Activated gamma-delta T cell (primary cell): ENCODE measurements around the gene SHF.

ENCODE experiments used
- DNase-seq: peaks from one replicate; lab custom pipeline; 2025; lab: John Stamatoyannopoulos, UW

SHF gene

DNA sequence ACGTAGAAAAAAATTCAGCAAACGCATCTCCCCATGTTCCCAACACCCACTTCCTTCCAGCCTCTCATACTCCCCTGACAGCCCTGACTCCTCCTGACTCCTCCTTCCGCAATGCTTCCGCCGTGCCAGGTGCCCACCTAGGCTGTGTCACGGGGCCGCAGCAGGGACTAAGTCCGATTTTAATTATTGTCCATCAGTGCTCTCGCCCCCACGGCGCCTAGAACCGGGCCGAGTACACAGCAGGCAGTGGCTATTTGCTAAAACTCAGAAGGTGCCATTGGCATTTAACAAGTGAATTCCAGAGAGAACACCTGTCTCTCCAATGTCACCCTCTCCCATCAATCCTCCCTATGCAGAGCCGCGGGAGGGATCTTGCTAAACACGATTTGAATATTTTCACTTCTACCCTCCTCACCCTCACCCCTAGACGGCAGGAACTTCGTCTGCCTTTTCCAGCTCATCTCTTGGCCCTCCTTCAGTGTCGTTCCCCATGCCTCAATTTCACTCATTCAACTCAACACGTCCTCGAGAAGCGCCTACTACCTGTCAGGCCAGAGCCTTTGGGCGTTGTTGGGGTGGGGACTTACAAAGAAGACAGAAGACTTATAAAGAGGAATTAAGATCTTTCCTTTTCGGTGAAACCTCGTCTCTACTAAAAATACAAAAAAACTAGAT, 11.5 kb upstream of the SHF start:
- DNase-seq: peak; percentile 33

DNA sequence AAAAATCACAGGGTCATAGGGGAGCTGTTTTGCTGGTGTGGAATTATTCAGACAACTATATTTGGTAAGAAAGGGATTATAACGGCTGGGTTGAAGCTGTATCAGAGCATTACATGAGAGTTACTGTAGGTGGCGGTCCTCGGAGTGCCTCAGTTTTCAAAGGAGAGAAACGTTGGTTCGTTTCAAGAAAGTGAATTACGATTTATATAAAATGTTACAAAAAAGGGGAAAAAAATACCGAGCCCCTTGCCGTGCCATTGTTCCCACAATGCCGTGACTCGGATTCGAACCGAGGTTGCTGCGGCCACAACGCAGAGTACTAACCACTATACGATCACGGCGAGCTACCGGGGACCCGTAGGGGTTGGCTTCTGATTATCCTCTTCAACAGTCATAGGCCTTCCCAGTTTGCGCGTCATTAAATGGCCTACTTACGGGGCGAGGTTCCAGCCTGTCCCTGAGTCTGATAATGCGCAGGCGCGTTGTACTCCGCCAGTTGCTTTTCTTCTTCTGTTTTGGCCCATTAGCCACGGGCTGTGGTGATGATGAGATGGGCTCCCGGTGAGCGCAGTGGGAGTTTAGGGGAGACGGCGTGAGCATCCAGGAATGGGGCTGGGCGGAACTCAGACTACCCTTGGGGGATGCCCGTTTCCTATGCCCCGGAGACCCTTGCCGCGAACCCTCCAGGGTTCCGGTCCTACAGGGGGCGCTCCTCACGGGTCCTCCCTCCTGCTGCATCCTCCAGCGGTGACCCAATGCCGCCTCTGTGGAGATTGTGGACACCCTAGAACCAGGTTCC, 10.8 kb upstream of the SHF start:
- peak; percentile 36 for DNase-seq

DNA sequence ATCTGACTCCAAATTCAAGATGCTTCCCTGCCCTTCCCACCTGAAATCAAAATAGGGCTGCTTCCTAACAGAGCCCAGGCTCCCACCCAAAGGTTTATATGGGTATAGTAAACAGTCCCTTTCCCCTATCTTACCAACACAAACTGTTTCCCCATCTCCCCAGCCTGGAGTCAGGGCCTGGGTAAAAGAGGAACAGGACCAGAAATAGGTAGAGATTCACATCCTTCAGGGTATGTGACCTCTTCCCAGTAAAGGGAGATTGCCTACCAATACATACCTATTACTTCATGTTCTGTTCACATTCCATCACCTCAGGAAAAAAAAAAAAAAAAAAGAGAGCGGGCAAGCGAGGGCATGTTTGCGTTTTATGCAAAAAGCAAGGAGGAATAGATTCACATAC, 9.7 kb upstream of the SHF start:
- no peak for DNase-seq

DNA sequence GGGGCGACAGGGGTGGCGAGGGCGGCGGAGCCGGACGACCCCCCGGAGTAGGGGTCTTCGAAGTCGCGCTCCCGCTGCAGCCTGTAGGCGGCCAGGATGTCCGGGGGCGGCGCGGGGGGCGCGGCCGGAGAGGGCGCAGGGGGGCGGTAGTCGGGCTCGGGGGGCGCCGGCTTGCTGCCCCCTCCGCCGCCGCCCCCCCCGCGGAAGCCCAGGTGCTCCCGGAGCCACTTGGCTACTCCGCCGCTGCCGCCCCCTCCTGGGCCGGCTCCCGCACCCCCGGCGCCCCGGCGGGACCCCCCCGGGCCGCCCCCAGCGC, 230 bp downstream of the SHF start:
- DNase-seq: no peak

DNA sequence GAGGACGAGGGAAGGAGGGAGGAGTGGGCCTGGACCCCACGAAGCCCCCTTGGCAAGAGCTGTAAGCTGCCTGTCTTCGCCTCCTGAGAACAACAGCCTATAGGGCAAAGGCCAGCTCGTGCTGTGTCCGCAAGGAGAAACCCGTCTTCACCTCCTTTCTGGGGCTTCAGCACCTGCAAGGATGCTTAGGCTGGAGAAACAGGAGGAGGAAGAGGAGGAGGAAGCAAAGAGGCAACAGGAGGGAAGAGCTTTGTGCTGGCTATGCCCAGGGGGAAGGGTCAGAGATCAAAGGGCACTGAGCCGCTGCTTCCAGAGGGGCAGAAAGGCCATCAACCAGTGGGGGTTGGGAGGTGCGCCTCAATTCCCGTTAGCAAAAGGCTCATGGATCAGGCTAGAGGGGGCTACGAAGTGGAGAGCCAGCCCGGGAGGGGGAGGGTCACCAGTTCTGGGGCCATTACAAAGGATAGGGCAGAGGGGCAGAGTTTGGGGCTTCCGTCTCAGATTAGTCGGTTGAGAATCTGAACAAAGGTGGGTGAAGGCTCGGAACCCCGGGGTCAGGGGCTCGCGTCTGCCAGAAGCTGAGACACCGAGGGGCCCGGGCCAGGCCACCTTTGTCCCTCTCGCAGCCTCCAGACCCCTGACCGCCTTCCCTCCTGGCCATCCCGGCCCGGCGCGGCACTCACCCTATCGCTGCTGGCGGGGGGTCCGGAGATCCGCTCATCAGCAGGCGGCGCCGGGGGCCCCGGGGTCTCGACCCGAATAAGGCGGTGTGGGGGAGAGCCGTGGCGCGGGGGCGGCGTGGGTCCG, 792 bp downstream of the SHF start:
- no peak for DNase-seq

DNA sequence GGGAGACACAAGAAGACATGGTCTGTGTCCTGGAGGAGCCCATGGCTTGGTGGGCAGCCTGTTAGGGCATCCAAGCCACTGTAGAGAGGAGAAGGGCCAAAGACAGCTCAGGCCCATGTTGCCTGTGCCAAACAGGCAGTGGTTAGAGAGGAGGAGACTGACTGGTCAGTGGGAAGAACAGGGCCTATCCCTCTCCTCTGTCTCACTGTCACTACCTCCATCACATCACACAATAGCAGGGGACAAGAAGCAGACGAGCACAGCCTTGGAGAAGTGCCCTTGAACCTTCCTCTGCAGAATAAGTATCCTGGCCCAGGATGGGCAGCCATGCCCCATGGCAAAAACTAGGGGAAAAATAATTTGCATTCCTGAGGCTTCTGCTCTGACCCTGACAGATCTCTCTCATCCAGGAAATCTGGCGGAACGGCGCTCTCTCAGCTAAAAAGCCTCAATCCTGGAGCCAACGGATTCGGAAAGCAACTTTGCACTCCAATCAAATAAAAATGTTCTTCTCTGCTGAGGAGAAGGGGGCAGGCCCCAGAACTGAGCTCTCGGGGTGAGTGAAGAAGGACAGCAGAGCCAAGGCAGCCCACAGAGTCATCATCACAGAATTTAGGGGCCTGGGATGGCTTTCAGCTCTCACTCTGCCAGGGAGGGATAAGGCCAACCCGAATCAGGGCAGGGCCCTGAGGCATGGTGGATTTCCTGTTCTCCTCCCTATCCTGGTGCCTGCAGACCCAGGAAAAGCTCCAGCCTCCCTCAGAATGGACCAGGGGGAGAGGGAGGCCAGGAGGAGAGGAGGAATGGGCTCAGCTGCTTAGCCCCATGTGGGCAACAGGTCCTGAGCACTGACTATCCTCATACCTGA, 1.6 kb downstream of the SHF start:
- no peak for DNase-seq

DNA sequence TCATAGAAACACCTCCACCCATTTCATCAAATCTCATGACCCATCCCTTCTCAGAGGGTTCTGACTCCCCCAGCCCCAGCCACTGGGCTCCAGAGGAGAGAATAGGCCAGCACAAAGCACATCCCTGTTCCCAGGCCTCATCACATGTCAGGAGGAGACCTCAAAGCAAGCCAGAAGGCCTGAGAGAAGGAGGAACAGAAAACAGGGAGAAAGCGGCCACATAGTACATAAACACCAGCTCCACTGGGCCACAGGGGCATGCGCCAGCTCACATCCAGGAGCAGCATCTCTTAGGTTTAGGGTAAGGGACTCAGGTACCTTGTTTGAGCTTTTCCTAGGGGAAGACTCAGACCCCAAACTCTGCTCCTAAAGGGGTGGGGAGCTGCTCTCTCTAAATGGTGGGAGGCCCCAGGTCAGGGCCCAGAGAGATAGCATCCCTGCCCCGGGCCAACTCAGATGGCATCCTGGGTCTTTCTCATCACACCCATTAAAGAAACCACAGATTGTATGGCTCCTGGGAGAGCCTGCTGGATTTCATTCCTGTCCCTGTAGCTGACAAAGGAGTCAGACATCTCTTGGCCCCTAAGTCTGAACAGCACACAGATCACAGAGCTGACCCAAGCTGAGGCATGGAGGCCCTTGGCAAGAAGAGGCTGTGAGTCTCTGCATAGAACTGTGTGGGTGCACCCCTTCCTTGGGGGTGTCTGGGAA, 2.5 kb downstream of the SHF start:
- DNase-seq: no peak

DNA sequence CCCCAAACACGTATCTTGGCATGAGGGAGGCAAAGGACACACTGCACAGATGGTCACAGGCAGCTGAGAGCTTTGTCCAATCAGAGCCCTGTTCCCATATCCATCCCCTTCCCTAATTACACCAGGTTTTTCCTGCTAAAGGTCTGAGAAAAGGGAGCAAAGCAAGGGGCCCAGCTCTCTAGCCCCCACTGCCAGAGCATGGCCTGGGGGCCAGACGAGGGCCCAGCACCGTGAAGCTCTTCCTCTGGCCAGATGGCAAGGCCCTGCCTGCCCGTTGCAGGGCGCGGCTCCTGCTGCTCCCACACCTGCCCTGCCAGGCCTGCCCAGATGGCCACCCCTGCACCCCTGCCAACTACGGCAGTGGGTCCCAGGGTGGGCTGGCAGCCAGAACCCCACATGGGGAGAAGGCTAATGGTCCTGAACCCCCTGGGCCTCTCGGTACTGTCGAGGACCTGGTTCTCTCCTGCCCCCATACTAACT, 3.2 kb downstream of the SHF start:
- no peak for DNase-seq

DNA sequence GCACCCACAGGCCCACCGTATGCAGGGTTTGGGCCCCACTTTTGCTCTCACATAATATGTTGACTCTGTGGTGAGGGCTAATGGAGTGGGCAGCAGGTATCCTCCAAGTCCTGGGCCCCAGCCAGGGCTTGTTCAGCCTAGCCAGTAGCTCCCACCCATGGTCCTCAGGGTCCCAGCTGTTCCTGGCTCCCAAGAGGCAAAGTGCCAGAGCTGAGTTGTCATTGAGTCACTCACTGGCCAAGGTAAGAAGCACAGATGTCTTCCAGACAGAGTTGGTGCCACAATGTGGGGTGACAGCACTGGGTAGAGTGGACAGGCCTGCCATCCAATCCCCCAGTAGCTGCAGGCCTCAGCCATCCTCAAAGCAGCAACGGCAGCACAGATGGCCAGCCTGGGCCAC, 4.3 kb downstream of the SHF start:
- DNase-seq: no peak

DNA sequence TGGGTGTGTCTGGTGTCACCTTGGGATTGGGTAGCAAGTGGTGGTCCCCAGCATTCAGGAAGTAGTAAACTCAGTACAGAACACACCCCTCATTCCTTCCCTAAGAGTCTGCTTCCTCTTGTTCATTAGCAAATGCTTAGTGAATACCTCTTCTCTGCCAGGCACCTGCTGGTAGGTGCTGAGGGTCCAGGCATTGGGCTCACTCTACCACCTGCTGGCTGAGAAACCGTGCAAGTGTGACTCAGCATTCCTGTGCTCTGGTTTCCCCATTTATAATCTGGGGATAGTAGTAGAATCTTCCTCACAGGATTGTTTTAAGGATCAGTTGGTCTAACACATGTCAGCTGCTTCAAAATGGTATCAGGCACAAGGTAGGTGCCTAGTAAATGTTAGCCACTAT, 4.8 kb downstream of the SHF start:
- no peak for DNase-seq

DNA sequence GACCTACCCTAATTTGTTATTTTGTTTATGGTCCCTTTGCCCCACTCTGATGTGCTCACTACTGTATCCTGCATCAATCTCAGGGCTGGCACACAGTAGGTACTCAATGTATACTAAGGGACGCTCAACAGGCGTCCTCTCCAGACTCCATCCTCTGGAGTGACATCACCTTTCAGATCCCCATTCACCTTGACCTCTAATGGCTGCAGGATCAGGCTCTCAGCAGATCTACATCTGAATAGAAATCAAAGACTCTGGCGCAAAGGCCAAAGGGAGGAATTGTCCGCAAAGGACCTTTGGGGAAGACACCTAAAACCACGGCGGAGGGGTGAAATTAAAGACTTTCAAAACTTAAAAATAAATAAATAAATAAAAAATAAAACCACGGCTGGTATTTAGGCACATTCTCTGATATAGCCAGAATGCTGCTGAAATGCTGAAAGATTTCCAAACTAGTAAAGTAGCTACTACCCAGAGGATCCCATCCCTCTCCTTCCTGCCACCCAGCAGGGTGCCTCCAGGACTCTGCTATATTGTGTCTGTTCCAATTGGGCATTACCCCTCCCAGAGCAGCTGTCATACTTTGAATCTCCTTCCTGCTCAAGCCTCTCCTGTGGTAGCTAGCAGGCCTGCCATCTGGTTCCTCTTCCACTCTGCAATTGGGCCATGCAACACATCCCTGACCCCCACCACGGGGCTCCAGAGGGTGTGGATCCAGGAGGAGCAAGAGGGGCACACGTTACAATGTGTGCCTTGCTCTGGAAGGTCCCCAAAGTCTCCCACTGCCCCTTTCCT, 6.1 kb downstream of the SHF start:
- no peak for DNase-seq

DNA sequence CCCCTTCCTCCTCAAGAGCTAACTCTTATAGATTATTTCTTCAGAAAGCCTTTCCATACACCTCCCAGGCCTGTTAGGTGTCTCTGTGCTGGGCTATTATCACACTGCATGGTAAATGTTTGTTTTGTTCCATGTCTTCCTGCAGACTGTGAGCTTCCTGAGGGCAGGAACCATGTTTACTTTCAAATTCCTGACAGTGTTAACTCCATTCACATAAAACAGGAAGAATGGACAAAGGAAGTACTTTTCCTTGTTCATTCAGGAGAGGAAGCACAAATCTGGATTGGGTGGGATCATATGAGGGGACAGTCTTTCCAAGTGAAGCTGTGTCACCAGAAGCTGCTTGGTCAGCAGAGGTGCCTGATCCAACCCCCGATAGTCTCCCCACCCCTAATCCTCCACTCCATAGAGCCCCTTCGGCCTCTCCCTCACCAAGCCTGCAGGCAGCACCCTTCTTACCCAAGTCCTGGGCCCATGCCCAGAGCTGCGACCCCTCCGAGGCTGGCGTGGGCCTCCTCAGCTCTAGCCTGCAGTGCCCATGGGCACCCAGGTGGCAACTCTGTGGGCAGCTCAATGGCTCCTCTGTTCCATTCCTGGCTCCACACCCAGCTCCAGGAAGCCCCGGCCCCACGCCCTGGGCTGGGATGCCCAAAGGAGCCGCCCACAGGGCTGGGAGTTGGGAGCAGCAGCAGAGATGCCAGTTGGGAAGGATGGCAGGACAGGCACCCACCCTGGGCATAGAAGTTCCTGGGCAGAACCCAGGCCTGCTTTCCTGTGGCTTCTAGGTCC, 6.9 kb downstream of the SHF start:
- DNase-seq: no peak

DNA sequence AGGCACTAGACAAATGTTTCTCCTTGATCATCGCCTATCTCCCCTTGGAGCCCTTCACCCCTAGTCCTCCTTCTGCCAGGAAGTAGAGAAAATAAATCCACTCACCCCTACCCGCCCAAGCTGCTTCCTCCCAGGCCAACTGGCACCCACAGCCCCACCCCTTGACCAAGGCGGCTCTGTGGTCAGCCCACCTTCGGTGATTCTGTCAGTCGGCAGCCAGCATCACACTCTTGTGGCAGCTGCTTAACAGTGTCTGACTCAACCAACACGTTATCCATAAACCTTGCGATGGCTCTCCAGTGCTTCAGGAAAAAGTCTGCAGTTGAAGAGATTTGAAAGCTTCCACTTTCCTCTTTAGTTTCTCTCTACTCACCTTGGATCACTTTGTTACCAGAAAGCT, 7.6 kb downstream of the SHF start:
- no peak for DNase-seq

DNA sequence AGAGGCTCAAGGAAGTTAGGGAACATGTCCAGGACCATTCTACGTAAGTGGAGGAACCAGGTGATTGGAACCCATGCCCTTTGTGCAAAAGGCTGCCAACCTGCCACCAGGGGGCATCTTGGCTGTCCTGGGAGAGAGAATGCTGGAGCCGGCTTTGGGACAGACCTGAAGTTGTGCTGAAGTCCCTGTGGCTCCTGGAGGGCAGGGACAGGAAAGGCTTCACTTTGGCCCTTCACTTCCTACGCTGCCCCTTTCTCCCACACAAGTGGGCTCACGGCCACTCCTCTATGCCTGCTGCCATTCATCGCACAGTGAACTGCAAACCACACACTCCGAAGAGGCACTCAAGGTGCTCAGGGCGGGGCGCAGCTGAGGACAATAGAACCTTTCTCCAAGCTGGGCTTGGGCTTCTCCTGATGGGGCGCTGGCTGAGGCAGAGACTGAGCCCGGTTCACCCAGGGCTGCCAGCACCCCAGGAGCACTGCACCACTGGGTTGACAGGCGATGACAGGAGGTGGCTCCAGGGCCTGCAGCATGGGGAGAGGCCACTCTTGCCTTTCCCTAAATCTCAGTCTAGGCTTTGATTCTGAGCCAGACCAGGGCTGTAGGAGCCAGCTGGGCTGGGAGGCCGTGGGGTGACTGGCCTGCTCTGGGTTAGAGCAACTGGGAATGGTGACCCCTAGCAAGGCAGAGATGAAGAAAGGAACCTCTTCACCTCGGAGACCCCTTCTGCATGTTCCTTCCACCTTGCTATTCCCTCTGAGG, 8.4 kb downstream of the SHF start:
- DNase-seq: no peak

DNA sequence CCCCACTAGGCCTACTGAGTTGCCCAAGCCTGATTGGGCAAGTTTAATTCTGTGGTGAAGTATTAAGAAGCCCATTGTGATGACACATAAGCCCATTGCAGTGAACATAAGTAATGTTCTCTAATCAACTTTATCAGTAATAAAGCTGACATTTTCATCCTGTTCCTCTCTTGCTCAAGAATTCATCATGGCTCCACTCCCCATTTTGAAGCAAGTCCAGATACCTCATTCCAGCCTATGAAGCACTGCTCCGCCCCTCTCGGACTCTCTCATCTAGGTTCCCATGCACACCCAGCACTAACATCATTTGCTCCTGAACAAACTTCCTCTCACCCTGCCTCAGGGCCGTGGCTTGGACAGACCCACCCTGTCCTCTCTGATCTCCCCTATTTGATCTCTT, 10.5 kb downstream of the SHF start:
- no peak for DNase-seq

DNA sequence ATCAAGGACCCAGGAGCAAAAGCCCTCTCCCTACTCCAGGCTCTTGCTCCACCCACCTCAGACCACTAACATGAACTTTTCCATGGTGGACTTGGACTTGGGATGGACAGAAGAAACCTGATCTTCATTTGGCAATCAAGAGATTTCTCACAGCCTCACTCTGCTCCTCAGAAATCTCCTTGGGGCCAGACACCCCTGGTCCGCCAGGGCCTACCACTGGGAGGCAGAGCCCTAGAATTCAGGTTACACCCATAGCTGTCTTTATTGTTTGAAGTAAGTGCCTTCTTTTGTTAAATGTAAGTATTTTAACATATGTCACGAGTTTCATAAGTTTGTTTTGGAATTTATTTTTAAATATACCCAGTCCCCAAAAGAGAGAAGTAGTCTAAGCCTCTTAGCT, 13.2 kb downstream of the SHF start:
- DNase-seq: no peak

DNA sequence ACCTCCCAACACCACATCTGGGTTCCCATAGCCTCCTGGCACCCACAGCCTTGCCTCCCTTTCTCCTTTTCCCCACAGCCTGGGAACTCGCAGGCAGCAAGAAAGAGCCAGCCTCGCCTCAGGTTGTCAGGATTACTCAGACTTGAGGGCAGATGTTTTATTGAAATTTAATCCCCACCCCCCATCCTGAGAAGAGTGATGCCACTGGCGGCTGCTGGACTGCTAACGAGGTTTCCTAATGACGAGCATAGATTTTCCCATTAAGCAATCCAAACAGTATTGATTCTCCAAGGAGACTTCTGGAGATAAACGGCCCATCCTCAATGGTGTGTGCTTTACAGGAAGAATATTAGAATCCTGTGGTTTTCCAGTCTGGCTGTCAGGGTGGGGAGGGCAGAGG, 13.7 kb downstream of the SHF start:
- no peak for DNase-seq

DNA sequence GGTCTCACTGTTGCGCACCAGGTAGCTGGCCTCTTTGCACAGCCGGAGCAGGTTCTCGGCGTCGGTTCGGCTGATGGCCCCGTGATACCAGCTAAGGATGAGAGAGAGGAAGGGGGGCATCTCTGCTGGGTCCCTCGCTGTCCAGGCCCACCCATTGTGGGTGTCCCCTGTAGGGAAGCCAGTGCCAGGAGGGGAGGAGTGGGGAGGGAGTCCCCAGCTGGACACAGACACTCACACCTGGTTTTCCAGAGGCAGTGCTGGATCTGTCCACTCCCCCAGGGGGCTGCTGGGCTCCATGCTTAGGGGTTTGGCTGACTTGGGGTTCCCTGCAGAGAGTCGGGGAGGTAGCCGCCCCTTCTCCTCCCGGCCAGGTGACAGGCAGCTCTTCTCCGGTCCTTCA, 15.9 kb downstream of the SHF start:
- no peak for DNase-seq
